ENCODE measurements around the gene NFU1.

- TF ChIP-seq POLR2AphosphoS5 (IDR thresholded peaks at IDR 0.05; ENCODE audit: borderline replicate concordance, low read depth, low read length) (no peak), EZH2 (IDR thresholded peaks at IDR 0.05) (no peak), FOXP2 (optimal IDR thresholded peaks at IDR 0.05; ENCODE audit: control extremely low read depth, extremely low read length, insufficient read depth) (no peak)
Observed at GRCh38 chr2:69474688-69475087, 37.5 kb upstream of the NFU1 start.
